Measurements from ENCODE around the gene MIX23.

DNA sequence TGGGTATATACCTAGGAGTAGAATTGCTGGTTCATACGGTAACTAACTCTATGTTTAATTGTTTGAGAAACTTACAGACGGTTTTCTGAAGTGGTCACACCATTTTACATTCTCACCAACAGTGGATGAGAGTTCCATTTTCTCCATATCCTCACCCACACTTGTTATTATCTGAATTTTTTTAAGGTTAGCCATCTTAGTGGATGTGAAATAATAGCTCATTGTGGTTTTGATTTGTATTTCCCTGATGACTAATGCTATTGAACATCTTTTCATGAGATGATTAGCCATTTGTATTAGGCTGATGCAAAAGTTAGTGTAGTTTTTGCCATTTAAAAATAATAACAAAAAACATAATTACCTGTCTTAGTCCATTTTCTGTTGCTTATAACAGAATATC, 39.4 kb downstream of the MIX23 start:
- TF ChIP-seq CTCF (IDR thresholded peaks at IDR 0.05 in 8 of 11, conservative IDR thresholded peaks at IDR 0.05 in 3 of 11) = no peak
- no peak for TF ChIP-seq POLR2A (IDR thresholded peaks at IDR 0.05)

Measured in spleen (tissue), 7 donors.